ENCODE results near the gene KRTAP5-1. TPM values are rescaled to one million over a fixed set of nuclear protein-coding genes. Genes with fewer than 3 reads are reported as not detected.

The KRTAP5-1 gene
- total RNA-seq, 1 donor, result not detected

- H3K27ac ChIP-seq (ENCODE audit: low read depth, low read length), result no peak overlapping the region
- peak overlapping the region; percentile 33 for H3K4me3 ChIP-seq (ENCODE audit: insufficient read depth, low read length)
- DNase-seq (ENCODE audit: insufficient read length, low spot score, missing footprints), result peak; percentile 98
- H3K9me3 ChIP-seq (ENCODE audit: low read depth, low read length), result no peaks in the 10 kb centered on the region
- H3K36me3 ChIP-seq (ENCODE audit: insufficient read depth, low read length), result no peaks in the 10 kb centered on the region
- no peak overlapping the region for H2AFZ ChIP-seq (ENCODE audit: low read length)
- no peaks in the 10 kb centered on the region for H4K20me1 ChIP-seq (ENCODE audit: insufficient read depth, low read length)
- TF ChIP-seq, protein P1, sequence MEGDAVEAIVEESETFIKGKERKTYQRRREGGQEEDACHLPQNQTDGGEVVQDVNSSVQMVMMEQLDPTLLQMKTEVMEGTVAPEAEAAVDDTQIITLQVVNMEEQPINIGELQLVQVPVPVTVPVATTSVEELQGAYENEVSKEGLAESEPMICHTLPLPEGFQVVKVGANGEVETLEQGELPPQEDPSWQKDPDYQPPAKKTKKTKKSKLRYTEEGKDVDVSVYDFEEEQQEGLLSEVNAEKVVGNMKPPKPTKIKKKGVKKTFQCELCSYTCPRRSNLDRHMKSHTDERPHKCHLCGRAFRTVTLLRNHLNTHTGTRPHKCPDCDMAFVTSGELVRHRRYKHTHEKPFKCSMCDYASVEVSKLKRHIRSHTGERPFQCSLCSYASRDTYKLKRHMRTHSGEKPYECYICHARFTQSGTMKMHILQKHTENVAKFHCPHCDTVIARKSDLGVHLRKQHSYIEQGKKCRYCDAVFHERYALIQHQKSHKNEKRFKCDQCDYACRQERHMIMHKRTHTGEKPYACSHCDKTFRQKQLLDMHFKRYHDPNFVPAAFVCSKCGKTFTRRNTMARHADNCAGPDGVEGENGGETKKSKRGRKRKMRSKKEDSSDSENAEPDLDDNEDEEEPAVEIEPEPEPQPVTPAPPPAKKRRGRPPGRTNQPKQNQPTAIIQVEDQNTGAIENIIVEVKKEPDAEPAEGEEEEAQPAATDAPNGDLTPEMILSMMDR (IDR thresholded peaks at IDR 0.05; ENCODE audit: extremely low read depth, low read depth, low read length), result peak; percentile 50
- H3K4me2 ChIP-seq (ENCODE audit: insufficient read depth, low read length), result peak overlapping the region; percentile 48
- H3K4me1 ChIP-seq (ENCODE audit: insufficient read depth, low read length), result no peaks in the 10 kb centered on the region
- no peaks in the 10 kb centered on the region for H3K79me2 ChIP-seq (ENCODE audit: insufficient read depth, low read length)
- H3K27me3 ChIP-seq (ENCODE audit: insufficient read depth, low read length), result peaks cover 47% of the 10 kb centered on the region
These were observed 38.3 kb downstream of the KRTAP5-1 start for GRCh38 chr11:1546536-1547466.

- Histone ChIP-seq H3K9me3 (ENCODE audit: low read depth, low read length) (no peaks in the 10 kb centered on the region), H3K36me3 (ENCODE audit: insufficient read depth, low read length) (no peaks in the 10 kb centered on the region), H3K4me3 (ENCODE audit: insufficient read depth, low read length) (no peak overlapping the region), H4K20me1 (ENCODE audit: insufficient read depth, low read length) (no peaks in the 10 kb centered on the region), H3K27ac (ENCODE audit: low read depth, low read length) (no peak overlapping the region), H3K79me2 (ENCODE audit: insufficient read depth, low read length) (no peaks in the 10 kb centered on the region), H2AFZ (ENCODE audit: low read length) (no peak overlapping the region), H3K27me3 (ENCODE audit: insufficient read depth, low read length) (peaks cover 47% of the 10 kb centered on the region), H3K4me2 (ENCODE audit: insufficient read depth, low read length) (no peak overlapping the region), H3K4me1 (ENCODE audit: insufficient read depth, low read length) (no peaks in the 10 kb centered on the region)
- TF ChIP-seq, protein P1 (IDR thresholded peaks at IDR 0.05; ENCODE audit: extremely low read depth, low read depth, low read length), result no peak
- DNase-seq (ENCODE audit: insufficient read length, low spot score, missing footprints), result no peak
These were observed 39.0 kb downstream of the KRTAP5-1 start for GRCh38 chr11:1546077-1546535.

GRCh38 chr11:1545432-1545831 is 39.7 kb downstream of the KRTAP5-1 start:
- no peak overlapping the region for H3K4me2 ChIP-seq (ENCODE audit: insufficient read depth, low read length)

DNA sequence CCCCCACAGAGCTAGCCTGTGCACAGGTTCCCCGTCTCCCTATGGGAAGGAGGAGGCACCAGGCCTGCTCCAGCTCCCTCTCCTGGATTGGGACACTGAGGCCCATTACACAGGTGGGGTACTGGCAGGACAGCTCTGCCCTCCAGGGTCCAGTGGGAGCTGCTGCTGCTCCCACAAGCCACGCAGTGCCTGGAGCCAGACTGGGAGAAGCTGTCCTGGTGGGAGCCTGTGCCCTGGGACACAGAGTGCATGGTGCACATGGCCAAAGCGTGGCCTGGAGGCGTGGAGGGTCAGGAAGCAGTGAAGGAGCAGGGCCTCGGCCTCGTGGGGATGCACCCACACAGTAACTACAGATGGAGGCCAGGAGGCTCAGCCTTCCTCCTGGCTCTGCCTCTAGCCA is 40.5 kb downstream of the KRTAP5-1 start:
- Histone ChIP-seq H2AFZ (ENCODE audit: low read length) (no peak overlapping the region), H3K4me2 (ENCODE audit: insufficient read depth, low read length) (no peak overlapping the region), H3K27me3 (ENCODE audit: insufficient read depth, low read length) (peaks cover 48% of the 10 kb centered on the region), H3K4me1 (ENCODE audit: insufficient read depth, low read length) (no peaks in the 10 kb centered on the region), H4K20me1 (ENCODE audit: insufficient read depth, low read length) (no peaks in the 10 kb centered on the region), H3K36me3 (ENCODE audit: insufficient read depth, low read length) (no peaks in the 10 kb centered on the region), H3K79me2 (ENCODE audit: insufficient read depth, low read length) (no peaks in the 10 kb centered on the region), H3K9me3 (ENCODE audit: low read depth, low read length) (no peaks in the 10 kb centered on the region), H3K4me3 (ENCODE audit: insufficient read depth, low read length) (no peak overlapping the region), H3K27ac (ENCODE audit: low read depth, low read length) (no peak overlapping the region)
- TF ChIP-seq, protein P1 (IDR thresholded peaks at IDR 0.05; ENCODE audit: extremely low read depth, low read depth, low read length), result no peak
- DNase-seq (ENCODE audit: insufficient read length, low spot score, missing footprints), result no peak

More at GRCh38 chr11:1545432-1545831, 39.7 kb downstream of the KRTAP5-1 start:
- Histone ChIP-seq H3K4me3 (ENCODE audit: insufficient read depth, low read length) (no peak overlapping the region), H4K20me1 (ENCODE audit: insufficient read depth, low read length) (no peaks in the 10 kb centered on the region), H3K79me2 (ENCODE audit: insufficient read depth, low read length) (no peaks in the 10 kb centered on the region), H3K4me1 (ENCODE audit: insufficient read depth, low read length) (no peaks in the 10 kb centered on the region), H2AFZ (ENCODE audit: low read length) (no peak overlapping the region), H3K27me3 (ENCODE audit: insufficient read depth, low read length) (peaks cover 47% of the 10 kb centered on the region), H3K9me3 (ENCODE audit: low read depth, low read length) (no peaks in the 10 kb centered on the region), H3K27ac (ENCODE audit: low read depth, low read length) (no peak overlapping the region), H3K36me3 (ENCODE audit: insufficient read depth, low read length) (no peaks in the 10 kb centered on the region)
- DNase-seq (ENCODE audit: insufficient read length, low spot score, missing footprints), result peak; percentile 76
- TF ChIP-seq, protein P1 (IDR thresholded peaks at IDR 0.05; ENCODE audit: extremely low read depth, low read depth, low read length), result no peak

Measured in osteoblast (primary cell).